Bronchial smooth muscle cell (primary cell): ENCODE results near the gene OR51F1. TPM values are rescaled to one million over a fixed set of nuclear protein-coding genes. Genes with fewer than 3 reads are reported as not detected.

Experiments used
- total RNA-seq: library from RNA; depleted of rRNA; stranded (reverse); fragments of >200 nt; gene quantifications from 2 replicates; pipeline ENCODE4 v1.2.1, GENCODE V29; 2014

OR51F1 gene, protein sequence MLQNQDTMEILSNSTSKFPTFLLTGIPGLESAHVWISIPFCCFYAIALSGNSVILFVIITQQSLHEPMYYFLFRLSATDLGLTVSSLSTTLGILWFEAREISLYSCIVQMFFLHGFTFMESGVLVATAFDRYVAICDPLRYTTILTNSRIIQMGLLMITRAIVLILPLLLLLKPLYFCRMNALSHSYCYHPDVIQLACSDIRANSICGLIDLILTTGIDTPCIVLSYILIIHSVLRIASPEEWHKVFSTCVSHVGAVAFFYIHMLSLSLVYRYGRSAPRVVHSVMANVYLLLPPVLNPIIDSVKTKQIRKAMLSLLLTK
- not detected in 2 replicates for total RNA-seq

GRCh38 chr11:4769838-4770237 is at the start of gene OR51F1:
Gene OR51F1 (minus strand): TSS chr11:4769938. CDS start chr11:4769938, 0 bp downstream.

DNA sequence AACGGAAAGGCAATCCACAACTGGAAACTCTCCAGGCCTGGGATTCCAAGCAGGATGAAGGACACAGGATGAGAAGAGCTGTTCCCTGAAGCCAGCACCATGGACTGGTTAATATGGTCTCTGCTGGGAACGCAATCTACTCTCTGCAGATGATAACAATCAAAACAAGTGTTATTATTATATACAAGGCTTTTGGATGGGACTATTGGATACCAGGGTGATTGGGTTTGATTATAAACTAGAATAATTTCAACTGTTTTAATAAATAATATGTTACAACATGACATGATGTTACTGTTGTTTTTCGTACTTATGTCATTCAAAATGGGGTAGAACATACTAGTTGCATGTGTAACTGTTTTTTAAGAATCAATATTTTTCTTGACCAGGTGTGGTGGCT is 34.5 kb upstream of the OR51F1 start, which contains the start of gene OR52R1:
TSS of gene OR52R1 (minus strand) at position 101 of the 400 bp plus-strand sequence. CDS start at position 101, 0 bp downstream.

Other genes starting within 250 kb of the OR51F1 start
- gene OR52M1, start 224.7 kb downstream of the OR51F1 start, total RNA-seq = not detected in 2 replicates
- not detected in 2 replicates for gene OR52I2, start 188.2 kb downstream of the OR51F1 start, total RNA-seq
- gene OR52I1, start 175.9 kb downstream of the OR51F1 start, total RNA-seq = not detected in 2 replicates
- 7.9 and 10.5 TPM in 2 replicates for gene TRIM68, start 161.7 kb downstream of the OR51F1 start, total RNA-seq
- gene OR51D1, start 132.5 kb downstream of the OR51F1 start, total RNA-seq = not detected in 2 replicates
- gene OR51E1, start 126.0 kb downstream of the OR51F1 start, total RNA-seq = not detected in 2 replicates
- gene OR51E2, start 72.1 kb downstream of the OR51F1 start, total RNA-seq = under 0.01 TPM in 1 of 2 replicates, not detected in the other
- gene MMP26, start 65.2 kb downstream of the OR51F1 start, total RNA-seq = not detected in 2 replicates
- not detected in 2 replicates for gene OR52R1, start 34.4 kb upstream of the OR51F1 start, total RNA-seq
- not detected in 2 replicates for gene OR51F2, start 51.4 kb upstream of the OR51F1 start, total RNA-seq
- not detected in 2 replicates for gene OR51S1, start 79.3 kb upstream of the OR51F1 start, total RNA-seq
- gene OR51T1, start 112.0 kb upstream of the OR51F1 start, total RNA-seq = not detected in 2 replicates
- gene OR51A7, start 133.8 kb upstream of the OR51F1 start, total RNA-seq = not detected in 2 replicates
- gene OR51G2, start 149.4 kb upstream of the OR51F1 start, total RNA-seq = not detected in 2 replicates
- not detected in 2 replicates for gene OR51G1, start 154.4 kb upstream of the OR51F1 start, total RNA-seq
- gene OR51A4, start 177.7 kb upstream of the OR51F1 start, total RNA-seq = not detected in 2 replicates
- gene OR51A2, start 185.8 kb upstream of the OR51F1 start, total RNA-seq = not detected in 2 replicates
- gene OR51L1, start 224.9 kb upstream of the OR51F1 start, total RNA-seq = not detected in 2 replicates